HCT116 (cell line): ENCODE measurements around the gene LLCFC1. TPM values are rescaled to one million over a fixed set of nuclear protein-coding genes. Genes with fewer than 3 reads are reported as not detected.

ENCODE experiments used
- ATAC-seq: fragments of 200-7000 bp; cut with Tn5 transposase; 2 replicates; pipeline ENCODE4 v1.9.1; 2020; ENCODE audit warnings: mild to moderate bottlenecking, moderate library complexity
- BruUV-seq: library from RNA; stranded (reverse); fragments of 400-500 nt; replicated peaks from 2 replicates; lab custom pipeline; 2021; lab: Mats Ljungman, UMichigan
- CTCF ChIA-PET: fragments of 300-600 bp; sonication (Branson Sonifier 250); formaldehyde crosslinking; loops from one replicate; lab custom pipeline; 2021; ENCODE audit warnings: antibody characterized with exemption; lab: Charles Lee
- POLR2A ChIA-PET: fragments of 300-600, 350-600 bp; sonication (Branson Sonifier 250); formaldehyde crosslinking; loops from one replicate; lab custom pipeline; 2021; ENCODE audit warnings: antibody characterized with exemption; lab: Charles Lee
- RAD21 ChIA-PET, 2 experiments: fragments of 300-600 bp; sonication (Branson Sonifier 250); formaldehyde crosslinking; loops; one replicate each; lab custom pipeline; 2023; ENCODE audit warnings: low total read pairs in 2 of 2; ENCODE audit not compliant: uncharacterized antibody in 2 of 2, unreplicated experiment in 2 of 2, low non-redundant PET in 1 of 2; lab: Charles Lee
- DNase-seq: peaks from one replicate; pipeline ENCODE4 v3.0.0-alpha.2; 2010; ENCODE audit warnings: low read depth, low spot score
- H2AFZ ChIP-seq: fragments of 200-600 bp; shearing (Covaris generic), sonication (generic); 2 replicates; pipeline ENCODE4 v1.6.1; 2017; ENCODE audit warnings: low read depth, mixed run types, mixed read lengths, antibody characterized with exemption, low read length; ENCODE audit not compliant: poor library complexity, severe bottlenecking
- H3K27ac ChIP-seq: 2 replicates; pipeline ENCODE4 v1.5.1; 2012; ENCODE audit warnings: low read depth, low read length
- H3K27me3 ChIP-seq: fragments of 200-600 bp; sonication (generic); 2 replicates; pipeline ENCODE4 v1.6.1; 2016; ENCODE audit warnings: mixed run types, low read length, mixed read lengths; ENCODE audit not compliant: insufficient read depth
- H3K36me3 ChIP-seq, 2 experiments: fragments of 200-500 bp in 1 of 2; fragments of 200-600 bp in 1 of 2; sonication (Bioruptor generic) in 1 of 2; sonication (generic) in 1 of 2; 2 replicates each; pipeline versions ENCODE4 v1.5.1 to v1.6.1; 2014 to 2016; ENCODE audit warnings: low read length in 2 of 2, inconsistent platforms in 1 of 2, mixed read lengths in 1 of 2, mixed run types in 1 of 2; ENCODE audit not compliant: insufficient read depth in 2 of 2, control insufficient read depth in 1 of 2
- H3K4me1 ChIP-seq, 2 experiments: fragments of 200-600 bp in 1 of 2; sonication (generic) in 1 of 2; 2 replicates each; pipeline versions ENCODE4 v1.5.1 to v1.6.1; 2012 to 2017; ENCODE audit warnings: low read length in 2 of 2, inconsistent platforms in 1 of 2, mild to moderate bottlenecking in 1 of 2, mixed read lengths in 1 of 2, mixed run types in 1 of 2, moderate library complexity in 1 of 2; ENCODE audit not compliant: insufficient read depth in 2 of 2, control insufficient read depth in 1 of 2
- H3K4me2 ChIP-seq: fragments of 200-600 bp; sonication (generic); 2 replicates; pipeline ENCODE4 v1.6.1; 2017; ENCODE audit warnings: mixed run types, low read length, mixed read lengths
- H3K4me3 ChIP-seq, 2 experiments: fragments of 200-600 bp in 1 of 2; sonication (generic) in 1 of 2; replicated peaks in 1 of 2; 2 replicates each; pipeline ENCODE4 v1.5.1; 2011 to 2016; ENCODE audit warnings: low read length in 2 of 2, control low read depth in 1 of 2, low read depth in 1 of 2, mild to moderate bottlenecking in 1 of 2, mixed read lengths in 1 of 2, mixed run types in 1 of 2
- H3K79me2 ChIP-seq: fragments of 200-600 bp; sonication (generic); 2 replicates; pipeline ENCODE4 v1.6.1; 2017; ENCODE audit warnings: mild to moderate bottlenecking, mixed run types, low read length, moderate library complexity, mixed read lengths; ENCODE audit not compliant: insufficient read depth
- H3K9ac ChIP-seq: fragments of 200-600 bp; sonication (generic); 2 replicates; pipeline ENCODE4 v1.6.1; 2016; ENCODE audit warnings: low read length, mixed read lengths
- H3K9me2 ChIP-seq: fragments of 200-600 bp; sonication (generic), shearing (Covaris generic); 2 replicates; pipeline ENCODE4 v1.6.1; 2017; ENCODE audit warnings: mixed run types, mild to moderate bottlenecking, moderate library complexity; ENCODE audit not compliant: insufficient read depth
- H3K9me3 ChIP-seq, 2 experiments: fragments of 200-500 bp in 1 of 2; fragments of 200-600 bp in 1 of 2; sonication (Bioruptor generic) in 1 of 2; sonication (generic) in 1 of 2; 2 replicates each; pipeline ENCODE4 v1.6.1; 2014 to 2017; ENCODE audit warnings: low read length in 2 of 2, mixed read lengths in 2 of 2, inconsistent platforms in 1 of 2, low read depth in 1 of 2, mild to moderate bottlenecking in 1 of 2, mixed run types in 1 of 2, moderate library complexity in 1 of 2; ENCODE audit not compliant: control insufficient read depth in 1 of 2, insufficient read depth in 1 of 2
- H4K20me1 ChIP-seq: fragments of 200-600 bp; sonication (generic), shearing (Covaris generic); 2 replicates; pipeline ENCODE4 v1.6.1; 2017; ENCODE audit warnings: mixed run types, mild to moderate bottlenecking, moderate library complexity; ENCODE audit not compliant: insufficient read depth
- ATF3 ChIP-seq: IDR thresholded peaks from 2 replicates; pipeline ENCODE4 v1.6.1; 2012
- CBX3 ChIP-seq: IDR thresholded peaks from 2 replicates; pipeline ENCODE4 v1.6.1; 2012; ENCODE audit warnings: low read depth
- CEBPB ChIP-seq: IDR thresholded peaks from 2 replicates; pipeline ENCODE4 v1.6.1; 2012; ENCODE audit warnings: low read depth
- ELF1 ChIP-seq: IDR thresholded peaks from 2 replicates; pipeline ENCODE4 v1.6.1; 2012; ENCODE audit warnings: low read depth, borderline replicate concordance
- FOSL1 ChIP-seq: IDR thresholded peaks from 2 replicates; pipeline ENCODE4 v1.6.1; 2012; ENCODE audit warnings: low read depth
- RAD21 ChIP-seq: IDR thresholded peaks from 2 replicates; pipeline ENCODE4 v1.6.1; 2012; ENCODE audit warnings: low read depth, mild to moderate bottlenecking
- SP1 ChIP-seq: IDR thresholded peaks from 2 replicates; pipeline ENCODE4 v1.6.1; 2012; ENCODE audit warnings: low read depth
- SRF ChIP-seq: IDR thresholded peaks from 2 replicates; pipeline ENCODE4 v1.6.1; 2012; ENCODE audit warnings: low read depth
- TCF7L2 ChIP-seq: IDR thresholded peaks from 2 replicates; pipeline ENCODE4 v1.7.0; 2011; ENCODE audit warnings: borderline replicate concordance, inconsistent platforms; ENCODE audit not compliant: insufficient read depth, insufficient read length; ENCODE audit errors: extremely low read depth
- YY1 ChIP-seq: IDR thresholded peaks from 2 replicates; pipeline ENCODE4 v1.6.1; 2011; ENCODE audit warnings: low read length, low read depth, moderate library complexity, mild to moderate bottlenecking; ENCODE audit not compliant: insufficient replicate concordance; ENCODE audit errors: extremely low read depth
- ZBTB33 ChIP-seq: IDR thresholded peaks from 2 replicates; pipeline ENCODE4 v1.6.1; 2011; ENCODE audit warnings: mild to moderate bottlenecking, low read length, moderate library complexity; ENCODE audit not compliant: insufficient replicate concordance; ENCODE audit errors: extremely low read depth
- intact Hi-C: fragments of 100-400 bp; cut with micrococcal nuclease; formaldehyde crosslinking; loops from 2 replicates; pipeline ENCODE4 v1.10.0; 2022
- total RNA-seq: library from RNA; stranded (reverse); gene quantifications from one replicate; pipeline ENCODE4 v1.2.1, GENCODE V29; 2021; ENCODE audit not compliant: unreplicated experiment

Gene LLCFC1
- total RNA-seq, 1 experiment from 2014 or later: not detected

- no peak overlapping the region for H3K27ac ChIP-seq
- BruUV-seq: no TSS peak
- H3K4me3 ChIP-seq: no peak overlapping the region
- intact Hi-C loops: no loop called here
- RAD21 ChIA-PET: interaction anchor here in 1 of 2 experiments (1.2 kb wide), 1 partner anchor 51 kb away, joined by 5 read pairs; no protein-coding TSS in a partner anchor
- no peak overlapping the region for H2AFZ ChIP-seq
- no peaks in the 10 kb centered on the region for H3K9me3 ChIP-seq
- TF ChIP-seq CEBPB (no peak), RAD21 (no peak), SRF (no peak), TCF7L2 (no peak), SP1 (no peak), ATF3 (no peak), CBX3 (no peak), YY1 (no peak), ELF1 (no peak), ZBTB33 (no peak), FOSL1 (no peak)
- TF ChIP-seq, all 23 proteins: peak for 0
- no peaks in the 10 kb centered on the region for H3K9me2 ChIP-seq
- no peak overlapping the region for H3K4me2 ChIP-seq
- peaks cover 7% of the 10 kb centered on the region; the same call in 1 of the 2 replicates for H3K27me3 ChIP-seq
- no peak for DNase-seq
- ChIA-PET POLR2A (interaction anchor here (0.9 kb wide), 1 partner anchor 16 kb away, joined by 3 read pairs; no protein-coding TSS in a partner anchor), CTCF (interaction anchor here (0.8 to 2.1 kb wide), 14 partner anchors 10 to 305 kb away, joined by 3 to 13 read pairs (median 5); partner anchors contain the start of gene KEL)
- ATAC-seq: no peak
- no peaks in the 10 kb centered on the region for H3K4me1 ChIP-seq
- H3K9ac ChIP-seq: no peak overlapping the region
- H4K20me1 ChIP-seq: no peaks in the 10 kb centered on the region
- no peaks in the 10 kb centered on the region for H3K79me2 ChIP-seq
- H3K36me3 ChIP-seq: no peaks in the 10 kb centered on the region
These were observed 29.3 kb upstream of the LLCFC1 start for GRCh38 chr7:142910031-142910433.
